Activated T-helper 1 cell treated with anti-CD3 and anti-CD28 coated beads, Interleukin-2, amount 50 U/mL, for 16 hours (primary cell): ENCODE measurements around the gene ALDOB.

Experiments
- DNase-seq, 2 donors: peaks; one replicate each; pipeline ENCODE4 v3.0.0-alpha.2; 2020; ENCODE audit warnings: low read depth in 1 of 2, low spot score in 1 of 2

The ALDOB gene

GRCh38 chr9:101457003-101457402 is 21.4 kb upstream of the ALDOB start:
- no peak for DNase-seq

DNA sequence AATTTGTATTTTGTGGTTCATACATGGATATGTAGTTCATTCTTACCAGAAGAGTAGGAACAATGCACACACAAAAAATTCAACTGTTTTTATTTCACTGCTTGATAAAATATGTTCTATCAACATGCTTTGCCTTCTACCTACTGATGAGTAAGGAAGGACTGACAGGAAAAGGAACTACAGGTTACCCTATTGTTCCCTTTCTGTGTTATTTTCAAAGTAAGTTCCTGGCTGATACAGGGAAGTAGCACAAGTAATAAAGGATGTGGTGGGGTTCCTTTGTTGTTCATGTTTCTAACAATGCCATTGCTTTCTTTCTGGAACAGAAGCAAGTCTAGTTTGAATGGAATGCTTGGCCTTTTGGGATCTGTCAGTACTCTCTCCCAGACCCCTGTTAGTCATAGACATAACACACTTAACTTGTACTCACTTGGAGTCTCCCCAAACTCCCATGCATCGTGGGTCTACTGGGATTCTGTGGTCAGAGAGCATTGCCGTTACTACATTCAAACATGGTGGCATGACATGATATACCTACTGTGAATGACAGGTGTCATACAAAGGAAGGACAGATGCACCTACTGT is 20.2 kb upstream of the ALDOB start:
- no peak for DNase-seq

- DNase-seq: no peak
These were observed 18.4 kb upstream of the ALDOB start for GRCh38 chr9:101453776-101454570.

DNA sequence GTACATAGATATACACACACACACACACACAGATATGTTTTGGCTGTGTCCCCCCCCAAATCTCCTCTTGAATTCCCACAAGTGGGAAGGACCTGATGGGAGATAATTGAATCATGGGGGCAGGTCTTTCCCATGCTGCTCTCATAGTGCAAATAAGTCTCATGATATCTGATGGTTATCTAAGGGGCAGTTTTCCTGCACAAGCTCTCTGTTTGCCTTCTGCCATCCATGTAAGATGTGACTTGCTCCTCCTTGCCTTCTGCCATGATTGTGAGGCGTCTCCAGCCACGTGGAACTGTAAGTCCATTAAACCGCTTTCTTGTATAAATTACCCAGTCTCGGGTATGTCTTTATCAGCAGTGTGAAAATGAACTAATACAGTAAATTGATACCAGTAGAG is 15.9 kb upstream of the ALDOB start:
- DNase-seq: no peak

GRCh38 chr9:101450931-101451330 is 15.4 kb upstream of the ALDOB start:
- no peak for DNase-seq

DNA sequence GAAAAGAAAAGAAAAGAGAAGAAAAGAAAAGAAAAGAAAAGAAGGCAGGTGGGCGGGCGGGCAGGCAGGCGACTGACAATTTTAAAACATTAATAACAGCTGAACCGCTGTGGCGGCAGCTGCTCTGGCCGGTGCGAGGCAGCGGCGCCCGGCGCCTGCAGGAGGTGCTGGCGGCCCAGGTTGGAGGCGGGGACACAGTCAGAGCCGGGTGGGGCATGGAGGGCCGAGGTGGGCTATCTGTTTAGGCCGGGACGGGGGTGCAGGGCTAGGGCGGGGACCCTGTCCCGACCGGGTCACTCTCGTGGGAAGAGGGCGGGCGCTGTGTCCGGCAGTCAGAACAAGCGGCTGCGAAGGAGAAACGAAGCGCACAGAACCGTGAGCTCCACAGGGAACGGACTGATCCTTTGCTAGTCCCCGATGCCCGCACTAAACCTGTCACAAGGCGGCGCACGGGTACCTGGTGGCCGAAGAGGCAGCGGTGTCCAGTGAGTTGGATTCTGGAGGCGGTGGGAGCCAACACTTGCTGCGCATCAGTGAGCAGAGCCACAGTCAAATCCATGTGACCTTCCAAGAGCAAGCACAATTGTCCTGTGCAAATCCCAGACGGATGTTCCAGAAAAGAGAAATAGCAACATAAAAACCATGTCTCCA is 13.6 kb upstream of the ALDOB start:
- DNase-seq: peak; percentile 5

DNA sequence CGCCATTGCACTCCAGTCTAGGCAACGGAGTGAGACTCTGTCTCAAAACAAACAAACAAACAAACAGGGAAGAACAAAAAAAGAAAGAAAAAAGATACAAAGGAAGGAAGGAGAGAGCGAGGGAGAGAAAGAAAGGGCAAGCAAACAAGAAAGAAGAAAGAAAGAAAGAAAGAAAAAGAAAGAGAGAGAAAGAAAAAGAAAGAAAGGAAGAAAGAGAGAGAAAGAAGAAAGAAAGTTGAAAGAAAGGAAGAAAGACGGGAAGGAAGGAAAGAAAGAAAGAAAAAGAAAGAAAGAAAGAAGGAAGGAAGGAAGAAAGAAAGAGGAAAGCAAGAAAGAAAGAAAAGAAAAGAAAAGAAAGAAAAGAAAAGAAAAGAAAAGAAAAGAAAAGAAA is 13.1 kb upstream of the ALDOB start:
- no peak for DNase-seq

GRCh38 chr9:101446732-101447131 is 11.2 kb upstream of the ALDOB start:
- no peak for DNase-seq

DNA sequence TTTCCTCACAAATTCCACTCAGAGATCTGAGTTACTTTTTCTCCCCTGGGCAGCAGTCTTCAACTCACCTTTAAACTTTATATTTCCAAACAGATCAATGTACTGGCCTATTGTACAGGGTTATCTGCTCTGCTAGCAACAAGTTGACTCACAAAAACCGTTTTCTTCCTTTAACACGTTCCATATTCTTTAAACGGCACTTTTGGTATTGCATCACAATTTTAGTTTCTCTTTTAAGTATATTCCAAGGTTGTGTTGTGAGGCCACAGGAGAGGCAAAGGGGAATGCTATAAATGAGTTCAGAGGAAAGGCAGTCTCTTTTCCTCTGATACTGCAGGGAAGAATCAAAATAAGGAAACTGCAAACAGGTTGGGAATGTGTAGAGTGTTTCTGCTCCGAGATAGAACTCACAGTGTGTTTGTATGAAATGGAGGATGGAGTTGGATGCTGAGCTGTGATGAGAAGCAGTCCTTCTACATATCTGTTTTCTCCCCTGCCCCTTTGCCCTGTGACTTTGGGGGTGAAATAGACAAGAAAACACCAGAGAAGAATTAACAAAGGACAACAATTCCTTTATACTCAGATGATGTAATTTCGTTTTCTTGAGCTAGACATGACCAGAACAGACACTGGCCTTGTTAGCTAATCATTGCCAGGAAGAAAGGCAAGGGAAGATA is 9.9 kb upstream of the ALDOB start:
- DNase-seq: no peak

GRCh38 chr9:101443364-101443771 is 7.8 kb upstream of the ALDOB start:
- DNase-seq: no peak

- DNase-seq: no peak
These were observed 7.2 kb upstream of the ALDOB start for GRCh38 chr9:101442736-101443135.

DNA sequence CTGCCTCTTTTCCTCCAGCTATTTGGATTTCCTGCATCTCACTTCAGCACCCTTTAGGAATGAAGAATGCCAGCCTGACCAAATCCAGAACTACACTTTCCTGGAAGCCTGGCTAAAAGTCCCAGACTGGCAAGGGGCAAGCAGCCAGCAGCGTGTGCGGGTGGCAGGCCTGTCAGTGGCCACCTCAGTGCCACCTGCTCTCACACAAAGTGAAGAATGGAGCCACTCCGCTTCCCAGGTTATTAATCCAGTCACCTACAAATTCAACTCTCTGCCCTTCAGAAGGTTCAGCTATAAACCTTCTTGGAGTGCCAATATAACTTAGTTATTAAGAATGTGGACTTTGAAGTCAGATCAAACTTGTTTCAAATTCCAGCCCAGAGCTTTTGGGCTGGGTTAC is 6.7 kb upstream of the ALDOB start:
- no peak for DNase-seq

DNA sequence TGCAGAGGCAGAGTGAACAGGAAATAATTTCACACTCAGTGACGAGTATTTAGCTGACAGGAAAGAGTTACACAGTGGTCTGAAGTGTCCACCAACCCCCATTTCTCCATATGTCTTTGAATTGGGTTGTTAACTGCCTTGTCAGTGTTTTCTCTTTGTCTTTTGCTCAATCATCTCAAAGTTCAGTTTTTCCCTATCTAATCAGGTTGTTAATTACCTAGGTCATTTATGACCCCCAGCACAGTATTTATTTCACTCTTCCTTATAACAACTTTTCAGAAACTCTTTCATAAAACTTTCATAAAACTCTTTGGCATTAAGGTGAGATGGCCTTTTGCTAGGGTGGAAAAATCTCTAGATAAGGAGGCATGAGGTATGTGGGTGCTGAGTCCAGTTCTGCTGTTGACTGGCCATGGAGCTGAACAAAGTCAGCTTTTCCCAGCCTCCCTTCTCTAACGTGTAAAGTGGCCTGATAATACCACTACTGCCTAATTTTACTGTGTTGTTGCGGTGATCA is 5.2 kb upstream of the ALDOB start:
- no peak for DNase-seq

DNA sequence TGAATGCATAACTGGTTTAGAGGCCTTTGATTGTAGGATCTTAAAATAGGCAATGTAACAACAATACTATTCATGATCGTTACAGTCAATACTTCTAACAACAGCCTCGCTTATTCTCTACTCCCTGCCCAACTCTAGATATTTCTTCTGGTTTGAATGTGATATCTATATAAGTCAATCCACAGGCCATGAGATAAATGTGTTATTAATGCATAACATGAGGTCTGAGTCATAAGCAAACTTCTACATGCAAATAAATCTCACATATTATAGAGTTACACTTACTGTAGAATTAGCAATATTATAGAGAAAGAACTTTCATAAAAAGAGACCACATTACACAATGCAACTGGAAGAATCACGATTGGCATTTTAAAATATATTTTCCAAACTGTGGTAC is 2.9 kb upstream of the ALDOB start:
- no peak for DNase-seq

DNA sequence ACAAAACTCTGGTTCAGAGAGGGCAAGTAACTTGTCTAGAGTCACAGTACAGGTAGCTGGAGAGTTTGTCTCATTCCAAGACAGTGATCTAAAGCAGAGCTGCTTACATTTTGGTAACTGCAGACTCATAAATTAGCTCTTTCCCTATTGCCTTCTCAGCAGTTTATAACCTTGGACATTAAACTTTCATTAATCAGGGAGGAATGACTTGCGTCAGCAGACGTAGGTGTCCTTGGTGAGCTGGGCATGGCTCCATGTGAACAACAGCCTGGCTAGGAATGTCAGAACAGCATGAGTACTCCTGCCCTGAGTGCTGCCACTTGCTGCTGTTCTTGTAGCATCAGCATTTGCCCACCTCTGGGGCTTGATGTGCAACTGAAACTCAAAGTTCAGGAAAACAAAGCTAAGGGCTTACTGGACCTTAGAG is 2.2 kb upstream of the ALDOB start:
- DNase-seq: no peak

GRCh38 chr9:101434998-101435397 is 576 bp downstream of the ALDOB start:
- DNase-seq: no peak

DNA sequence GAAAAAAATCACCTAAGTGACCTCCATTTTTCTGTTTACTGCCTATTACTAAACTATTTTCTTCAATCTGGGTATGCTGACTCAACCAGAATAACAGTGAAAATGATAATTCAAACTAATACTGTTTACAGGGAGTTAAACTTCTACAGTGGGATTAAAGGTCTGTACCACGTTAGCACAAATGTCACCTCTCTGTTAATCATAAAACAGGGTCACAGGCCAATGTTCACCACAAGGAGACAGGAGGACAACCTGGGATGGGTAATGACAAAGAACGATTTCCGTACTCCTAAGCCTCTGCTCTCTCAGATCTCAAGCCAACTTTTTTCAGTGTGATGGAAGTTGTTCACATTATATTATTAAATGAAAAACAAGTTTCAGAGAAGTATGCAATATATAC is 2.3 kb downstream of the ALDOB start:
- DNase-seq: no peak

- no peak for DNase-seq
These were observed 2.8 kb downstream of the ALDOB start for GRCh38 chr9:101432740-101433139.

- DNase-seq: no peak
These were observed 3.4 kb downstream of the ALDOB start for GRCh38 chr9:101432171-101432570.

GRCh38 chr9:101429736-101430135 is 5.8 kb downstream of the ALDOB start:
- no peak for DNase-seq

- DNase-seq: no peak
These were observed 6.7 kb downstream of the ALDOB start for GRCh38 chr9:101428909-101429308.
